Endothelial cell of umbilical vein (primary cell): ENCODE data around the gene MALSU1. TPM values are rescaled to one million over a fixed set of nuclear protein-coding genes. Genes with fewer than 3 reads are reported as not detected.

Experiments
- BruUV-seq: library from RNA; stranded (reverse); fragments of 400-500 nt; replicated peaks from 2 replicates; lab custom pipeline; 2021; lab: Mats Ljungman, UMichigan
- CTCF ChIA-PET: fragments of 300-600, 350-600 bp; sonication (Branson Sonifier 250); formaldehyde crosslinking; loops from one replicate; lab custom pipeline; 2021; ENCODE audit warnings: antibody characterized with exemption, inconsistent platforms; lab: Charles Lee
- POLR2A ChIA-PET: fragments of 300-600, 350-600 bp; sonication (Branson Sonifier 250); formaldehyde crosslinking; loops from one replicate; lab custom pipeline; 2021; ENCODE audit warnings: antibody characterized with exemption, inconsistent platforms; lab: Charles Lee
- DNase-seq: peaks from one replicate; pipeline ENCODE4 v3.0.0-alpha.2; 2011; ENCODE audit warnings: low read depth, low spot score
- FAIRE-seq: peaks from 2 replicates; lab custom pipeline; 2011; peaks lifted over from hg19 to GRCh38; lab: Jason Lieb, UNC
- H2AFZ ChIP-seq: 2 replicates; pipeline ENCODE4 v1.6.0; 2012; ENCODE audit warnings: low read depth, low read length, control low read depth, inconsistent platforms
- H3K27ac ChIP-seq: 2 replicates; pipeline ENCODE4 v1.5.1; 2011; ENCODE audit warnings: low read depth, mild to moderate bottlenecking, control low read depth, low read length, moderate library complexity; ENCODE audit not compliant: insufficient read depth
- H3K27me3 ChIP-seq, 2 experiments: 2 replicates each; pipeline versions ENCODE4 v1.6.0 to v1.6.1; 2011; ENCODE audit warnings: low read length in 2 of 2, mixed read lengths in 1 of 2; ENCODE audit not compliant: control insufficient read depth in 2 of 2, insufficient read depth in 2 of 2
- H3K36me3 ChIP-seq, 2 experiments: 2 replicates in 1 of 2; 3 replicates in 1 of 2; pipeline ENCODE4 v1.5.1; 2011; ENCODE audit warnings: low read length in 2 of 2, mild to moderate bottlenecking in 1 of 2, moderate library complexity in 1 of 2; ENCODE audit not compliant: control insufficient read depth in 2 of 2, insufficient read depth in 2 of 2; ENCODE audit errors: extremely low read depth in 1 of 2
- H3K4me1 ChIP-seq: 3 replicates; pipeline ENCODE4 v1.5.1; 2011; ENCODE audit warnings: mild to moderate bottlenecking, low read length; ENCODE audit not compliant: control insufficient read depth, insufficient read depth; ENCODE audit errors: extremely low read depth
- H3K4me2 ChIP-seq: 2 replicates; pipeline ENCODE4 v1.6.1; 2011; ENCODE audit warnings: low read length, control low read depth, mixed read lengths; ENCODE audit not compliant: insufficient read depth
- H3K4me3 ChIP-seq, 3 experiments: fragments of 200-600 bp in 1 of 3; sonication (generic), shearing (Covaris generic) in 1 of 3; replicated peaks in 1 of 3; 2 replicates each; pipeline ENCODE4 v1.5.1; 2011 to 2016; ENCODE audit warnings: control low read depth in 3 of 3, low read length in 3 of 3, mild to moderate bottlenecking in 2 of 3, inconsistent platforms in 1 of 3, low read depth in 1 of 3, moderate library complexity in 1 of 3; ENCODE audit not compliant: insufficient read depth in 1 of 3
- H3K79me2 ChIP-seq: 2 replicates; pipeline ENCODE4 v1.6.0; 2012; ENCODE audit warnings: low read length, inconsistent platforms; ENCODE audit not compliant: control insufficient read depth, insufficient read depth
- H3K9ac ChIP-seq: replicated peaks from 2 replicates; pipeline ENCODE3; 2011; ENCODE audit warnings: low read length, control low read depth; ENCODE audit not compliant: insufficient read depth; ENCODE audit errors: extremely low read depth
- H3K9me1 ChIP-seq: replicated peaks from 3 replicates; pipeline ENCODE4 v1.6.0; 2011; ENCODE audit warnings: mild to moderate bottlenecking, low read length; ENCODE audit not compliant: control insufficient read depth, insufficient read depth; ENCODE audit errors: extremely low read depth
- H3K9me3 ChIP-seq: replicated peaks from 2 replicates; pipeline ENCODE4 v1.5.1; 2012; ENCODE audit warnings: low read length, inconsistent platforms; ENCODE audit not compliant: control insufficient read depth, insufficient read depth
- H4K20me1 ChIP-seq: replicated peaks from 2 replicates; pipeline ENCODE3; 2011; ENCODE audit warnings: mild to moderate bottlenecking, low read length; ENCODE audit not compliant: control insufficient read depth, insufficient read depth; ENCODE audit errors: extremely low read depth
- FOS ChIP-seq: IDR thresholded peaks from 2 replicates; pipeline ENCODE4 v1.6.1; 2011; ENCODE audit warnings: mild to moderate bottlenecking, low read length, moderate library complexity, borderline replicate concordance; ENCODE audit not compliant: insufficient read depth
- JUN ChIP-seq: IDR thresholded peaks from 2 replicates; pipeline ENCODE4 v1.6.1; 2011; ENCODE audit warnings: borderline replicate concordance, low read depth; ENCODE audit not compliant: insufficient read length, insufficient read depth
- MAX ChIP-seq: IDR thresholded peaks from 2 replicates; pipeline ENCODE4 v1.6.1; 2011; ENCODE audit not compliant: insufficient read depth, insufficient read length
- MYC ChIP-seq: IDR thresholded peaks from one replicate; pipeline ENCODE4 v1.6.1; 2011; ENCODE audit warnings: mild to moderate bottlenecking, low read depth, low read length
- POLR2A ChIP-seq: IDR thresholded peaks from 2 replicates; pipeline ENCODE4 v1.6.1; 2012; ENCODE audit warnings: low read depth, mild to moderate bottlenecking, control low read depth, low read length
- dilution Hi-C: fragments of 300-500 bp; cut with MboI; formaldehyde crosslinking; loops from one replicate; pipeline ENCODE4 v1.15.0; 2019; ENCODE audit warnings: low sequenced_read_pairs; ENCODE audit not compliant: extremely low pct_ligation_motif_present
- intact Hi-C: fragments of 100-400 bp; cut with micrococcal nuclease; formaldehyde crosslinking; loops from one replicate; pipeline ENCODE4 v1.10.0; 2022
- polyA plus RNA-seq, 4 experiments: library from polyadenylated mRNA; depleted of rRNA in 3 of 4; stranded (reverse) in 3 of 4; unstranded in 1 of 4; fragments of >200 nt; gene quantifications; 2 replicates each; pipeline versions ENCODE4 v1.2.1 to v1.2.3, GENCODE V29; 2011 to 2012; ENCODE audit warnings: missing spikeins in 1 of 4
- total RNA-seq: library from RNA; stranded (reverse); gene quantifications from 2 replicates; pipeline ENCODE4 v1.2.3, GENCODE V29; 2021

The MALSU1 gene
- total and polyA plus RNA-seq, 2 donors (not counting 3 experiments of a cell fraction or from before 2014, with no cell fraction given) = 62.6 to 68.0 TPM

DNA sequence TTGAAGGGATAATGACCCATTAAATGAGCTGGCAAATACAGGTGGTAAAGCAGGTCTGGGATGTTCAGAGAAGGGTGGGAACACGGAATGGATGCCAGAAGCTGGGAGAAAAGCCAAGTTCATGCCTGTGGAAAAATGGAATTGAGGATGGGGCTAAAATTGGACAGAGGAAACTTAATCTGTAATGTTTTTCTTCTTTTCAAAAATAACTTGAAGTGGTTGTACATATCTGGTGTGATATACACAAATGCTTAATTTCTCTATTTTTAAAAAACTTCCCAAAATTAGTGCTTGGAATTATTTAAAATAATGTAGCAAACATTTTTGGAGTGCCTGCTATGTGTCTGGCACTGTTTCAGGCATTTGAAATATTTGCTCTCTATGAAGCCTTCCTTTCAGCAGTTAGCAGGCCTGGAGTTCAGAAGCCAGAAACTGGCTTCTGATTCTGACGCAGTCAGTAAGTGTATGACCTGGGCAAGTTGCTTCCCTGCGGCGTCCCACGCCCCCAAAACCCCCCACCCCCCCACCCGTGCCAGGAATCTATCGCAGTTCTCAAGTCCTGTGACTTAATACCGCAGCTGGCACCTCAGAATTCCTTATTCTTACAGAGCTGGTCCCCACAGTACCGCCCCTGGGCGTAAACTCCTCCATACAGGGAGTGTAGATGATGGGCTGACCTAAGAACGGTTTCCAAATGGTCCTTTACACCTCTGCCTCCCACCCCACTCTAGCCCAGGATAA is 828 bp upstream of the MALSU1 start:
- Histone ChIP-seq H3K27ac (no peak overlapping the region), H3K9me3 (no peaks in the 10 kb centered on the region), H3K4me1 (peaks cover 11% of the 10 kb centered on the region), H3K79me2 (peaks cover 30% of the 10 kb centered on the region), H3K4me2 (peak overlapping the region; percentile 77), H4K20me1 (no peaks in the 10 kb centered on the region), H3K9me1 (no peaks in the 10 kb centered on the region), H3K4me3 (peak overlapping the region in 1 of 3 experiments; percentile 30), H3K27me3 (no peaks in the 10 kb centered on the region), H2AFZ (peak overlapping the region; percentile 55), H3K36me3 (no peaks in the 10 kb centered on the region), H3K9ac (no peak overlapping the region)
- dilution Hi-C loops = loop anchor here (25.0 kb wide), 1 partner anchor 214 kb away; no protein-coding TSS in a partner anchor
- no peak for FAIRE-seq
- intact Hi-C loops = loop anchor here (2.0 to 5.0 kb wide), 3 partner anchors 36 to 119 kb away; no protein-coding TSS in a partner anchor
- no TSS peak for BruUV-seq
- ChIA-PET CTCF (interaction anchor here (1.0 to 2.1 kb wide), 6 partner anchors 25 to 165 kb away, joined by 3 to 7 read pairs (median 4); no protein-coding TSS in a partner anchor), POLR2A (no interaction called here)
- no peak for TF ChIP-seq MYC
- no peak for TF ChIP-seq FOS
- no peak for TF ChIP-seq POLR2A
- DNase-seq = no peak

- ChIA-PET CTCF (interaction anchor here (1.0 to 2.1 kb wide), 5 partner anchors 27 to 168 kb away, joined by 3 to 7 read pairs (median 4); no protein-coding TSS in a partner anchor), POLR2A (interaction anchor here (1.0 kb wide), 1 partner anchor 48 kb away, joined by 4 read pairs; no protein-coding TSS in a partner anchor)
- H3K27ac ChIP-seq = peak overlapping the region; percentile 32
- dilution Hi-C loops = loop anchor here (25.0 kb wide), 1 partner anchor 212 kb away; no protein-coding TSS in a partner anchor
- intact Hi-C loops = loop anchor here (1.0 to 5.0 kb wide), 4 partner anchors 35 to 117 kb away; no protein-coding TSS in a partner anchor
- no peaks in the 10 kb centered on the region for H3K27me3 ChIP-seq
- FAIRE-seq (no peak), DNase-seq (peak; percentile 36)
- TF ChIP-seq JUN (no peak), POLR2A (peak; percentile 42), MAX (no peak)
- peaks cover 42% of the 10 kb centered on the region for H3K79me2 ChIP-seq
- peak overlapping the region; percentile 56 for H3K9ac ChIP-seq
- peaks cover 11% of the 10 kb centered on the region for H3K4me1 ChIP-seq
- no peaks in the 10 kb centered on the region for H3K36me3 ChIP-seq
- H3K4me2 ChIP-seq = peak overlapping the region; percentile 91
- H4K20me1 ChIP-seq = no peaks in the 10 kb centered on the region
- H3K9me1 ChIP-seq = no peaks in the 10 kb centered on the region
- no peaks in the 10 kb centered on the region for H3K9me3 ChIP-seq
- H2AFZ ChIP-seq = no peak overlapping the region
- H3K4me3 ChIP-seq = peak overlapping the region; percentile 73 to 81 (median 75)
- BruUV-seq = no TSS peak
These were observed 696 bp downstream of the MALSU1 start for GRCh38 chr7:23299770-23300300.
